ENCODE results near the gene MX1. TPM values are rescaled to one million over a fixed set of nuclear protein-coding genes. Genes with fewer than 3 reads are reported as not detected.

The MX1 gene
- total RNA-seq, 2 donors from 2014 or later, result 15.6 to 29.1 TPM

GRCh38 chr21:41477641-41478318 is 51.7 kb downstream of the MX1 start:
- Histone ChIP-seq H3K4me1 (replicated peaks) (peaks cover 7% of the 10 kb centered on the region), H3K4me3 (no peak overlapping the region), H3K27ac (peak overlapping the region in 1 of 2 donors; percentile 70), H3K27me3 (replicated peaks; ENCODE audit: insufficient read depth) (no peaks in the 10 kb centered on the region), H3K9me3 (no peaks in the 10 kb centered on the region), H3K36me3 (peaks cover 0 to 26% of the 10 kb centered on the region in 2 donors)
- DNase-seq (ENCODE audit: low spot score), result no peak
- TF ChIP-seq CTCF (IDR thresholded peaks at IDR 0.05) (no peak), POLR2AphosphoS5 (IDR thresholded peaks at IDR 0.05) (no peak), POLR2A (IDR thresholded peaks at IDR 0.05) (no peak)
- intact Hi-C loops (cut with DNase I), result no loop called here
- WGBS, result 19% methylated on average over 15 of the region's 15 CpGs

GRCh38 chr21:41478319-41479177 is 52.5 kb downstream of the MX1 start:
- no peaks in the 10 kb centered on the region for H3K9me3 ChIP-seq
- DNase-seq (ENCODE audit: low spot score), result no peak
- no peak for TF ChIP-seq POLR2A (IDR thresholded peaks at IDR 0.05)
- TF ChIP-seq POLR2AphosphoS5 (IDR thresholded peaks at IDR 0.05), result no peak
- no peak for TF ChIP-seq CTCF (IDR thresholded peaks at IDR 0.05)
- intact Hi-C loops (cut with DNase I), result no loop called here
- no peak overlapping the region for H3K4me3 ChIP-seq
- H3K27me3 ChIP-seq (replicated peaks; ENCODE audit: insufficient read depth), result no peaks in the 10 kb centered on the region
- peaks cover 0 to 19% of the 10 kb centered on the region in 2 donors for H3K36me3 ChIP-seq
- H3K27ac ChIP-seq, result peak overlapping the region; percentile 10 to 70
- whole genome bisulfite sequencing, result 56% methylated on average over 11 of the region's 11 CpGs
- peaks cover 7% of the 10 kb centered on the region for H3K4me1 ChIP-seq (replicated peaks)

- no peak for TF ChIP-seq CTCF (IDR thresholded peaks at IDR 0.05)
- TF ChIP-seq POLR2AphosphoS5 (IDR thresholded peaks at IDR 0.05), result no peak
- no peak for TF ChIP-seq POLR2A (IDR thresholded peaks at IDR 0.05)
- 68% methylated on average over 8 of the region's 8 CpGs for WGBS
- peaks cover 0 to 17% of the 10 kb centered on the region in 2 donors for H3K36me3 ChIP-seq
- intact Hi-C loops (cut with DNase I), result no loop called here
- no peaks in the 10 kb centered on the region for H3K9me3 ChIP-seq
- H3K4me1 ChIP-seq (replicated peaks), result peaks cover 7% of the 10 kb centered on the region
- no peak for DNase-seq (ENCODE audit: low spot score)
- H3K4me3 ChIP-seq, result peak overlapping the region in 1 of 2 donors; percentile 0
- peak overlapping the region in 1 of 2 donors; percentile 70 for H3K27ac ChIP-seq
- H3K27me3 ChIP-seq (replicated peaks; ENCODE audit: insufficient read depth), result no peaks in the 10 kb centered on the region
Measured at GRCh38 chr21:41479686-41480085, 53.6 kb downstream of the MX1 start.

- 83% methylated on average over 17 of the region's 17 CpGs for WGBS
- Histone ChIP-seq H3K9me3 (no peaks in the 10 kb centered on the region), H3K4me1 (replicated peaks) (peaks cover 7% of the 10 kb centered on the region), H3K27me3 (replicated peaks; ENCODE audit: insufficient read depth) (no peaks in the 10 kb centered on the region), H3K36me3 (peaks cover 0 to 17% of the 10 kb centered on the region in 2 donors), H3K4me3 (peak overlapping the region in 1 of 2 donors; percentile 0), H3K27ac (peak overlapping the region in 1 of 2 donors; percentile 70)
- no peak for DNase-seq (ENCODE audit: low spot score)
- intact Hi-C loops (cut with DNase I), result no loop called here
- no peak for TF ChIP-seq POLR2AphosphoS5 (IDR thresholded peaks at IDR 0.05)
- peak in 1 of 4 experiments; percentile 4 for TF ChIP-seq CTCF (IDR thresholded peaks at IDR 0.05)
Measured at GRCh38 chr21:41480086-41480690, 54.1 kb downstream of the MX1 start.

All from prostate gland (tissue), 2 donors.